Measurements from ENCODE around the gene HSD3B2. TPM values are rescaled to one million over a fixed set of nuclear protein-coding genes. Genes with fewer than 3 reads are reported as not detected.

The HSD3B2 gene
- total and polyA plus RNA-seq, 2 of the 13 experiments (the other 11 are each of a cell fraction or from before 2014, with no cell fraction given): 0.20 TPM; not detected in 1

DNA sequence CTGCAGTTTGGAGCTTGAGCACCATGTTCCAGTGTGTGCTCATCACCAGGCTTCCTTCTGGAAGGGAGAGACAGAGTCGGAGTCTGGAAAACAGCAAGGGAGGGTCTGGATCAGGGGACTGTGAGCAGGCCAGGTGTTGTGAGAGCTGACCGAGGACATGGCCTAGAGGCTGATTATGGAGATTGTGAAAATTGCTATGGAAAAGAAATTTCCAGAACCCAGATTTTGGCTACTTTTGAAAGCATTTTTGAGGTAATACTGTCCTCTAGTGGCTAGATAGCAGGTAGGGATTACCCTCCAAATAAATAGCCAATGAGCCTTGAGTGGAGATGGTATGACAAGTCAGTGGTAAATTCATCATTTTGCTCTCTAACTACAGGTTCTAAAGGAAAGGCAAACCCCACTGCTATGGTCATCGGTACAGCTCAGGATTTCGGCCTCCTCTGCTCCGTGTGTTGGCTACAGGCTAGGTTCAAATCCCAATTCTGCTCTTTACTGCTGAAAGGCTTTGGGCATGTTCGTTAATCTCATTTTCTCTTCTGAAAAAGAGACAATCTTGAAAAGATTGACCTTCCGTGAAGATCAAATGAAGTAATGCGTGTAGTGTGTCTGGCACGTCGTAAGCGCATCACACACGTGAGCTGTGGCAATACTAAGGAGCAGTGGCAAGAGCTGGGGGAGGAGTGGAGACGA is 47.4 kb upstream of the HSD3B2 start:
- no peak for TF ChIP-seq ZNF205 (CRISPR knock-in tag; IDR thresholded peaks at IDR 0.05)
- TF ChIP-seq KLF9 (CRISPR knock-in tag; IDR thresholded peaks at IDR 0.05; ENCODE audit: low read depth): no peak
- TF ChIP-seq, protein P1, sequence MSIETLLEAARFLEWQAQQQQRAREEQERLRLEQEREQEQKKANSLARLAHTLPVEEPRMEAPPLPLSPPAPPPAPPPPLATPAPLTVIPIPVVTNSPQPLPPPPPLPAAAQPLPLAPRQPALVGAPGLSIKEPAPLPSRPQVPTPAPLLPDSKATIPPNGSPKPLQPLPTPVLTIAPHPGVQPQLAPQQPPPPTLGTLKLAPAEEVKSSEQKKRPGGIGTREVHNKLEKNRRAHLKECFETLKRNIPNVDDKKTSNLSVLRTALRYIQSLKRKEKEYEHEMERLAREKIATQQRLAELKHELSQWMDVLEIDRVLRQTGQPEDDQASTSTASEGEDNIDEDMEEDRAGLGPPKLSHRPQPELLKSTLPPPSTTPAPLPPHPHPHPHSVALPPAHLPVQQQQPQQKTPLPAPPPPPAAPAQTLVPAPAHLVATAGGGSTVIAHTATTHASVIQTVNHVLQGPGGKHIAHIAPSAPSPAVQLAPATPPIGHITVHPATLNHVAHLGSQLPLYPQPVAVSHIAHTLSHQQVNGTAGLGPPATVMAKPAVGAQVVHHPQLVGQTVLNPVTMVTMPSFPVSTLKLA (IDR thresholded peaks at IDR 0.05): no peak
- TF ChIP-seq, protein P2, sequence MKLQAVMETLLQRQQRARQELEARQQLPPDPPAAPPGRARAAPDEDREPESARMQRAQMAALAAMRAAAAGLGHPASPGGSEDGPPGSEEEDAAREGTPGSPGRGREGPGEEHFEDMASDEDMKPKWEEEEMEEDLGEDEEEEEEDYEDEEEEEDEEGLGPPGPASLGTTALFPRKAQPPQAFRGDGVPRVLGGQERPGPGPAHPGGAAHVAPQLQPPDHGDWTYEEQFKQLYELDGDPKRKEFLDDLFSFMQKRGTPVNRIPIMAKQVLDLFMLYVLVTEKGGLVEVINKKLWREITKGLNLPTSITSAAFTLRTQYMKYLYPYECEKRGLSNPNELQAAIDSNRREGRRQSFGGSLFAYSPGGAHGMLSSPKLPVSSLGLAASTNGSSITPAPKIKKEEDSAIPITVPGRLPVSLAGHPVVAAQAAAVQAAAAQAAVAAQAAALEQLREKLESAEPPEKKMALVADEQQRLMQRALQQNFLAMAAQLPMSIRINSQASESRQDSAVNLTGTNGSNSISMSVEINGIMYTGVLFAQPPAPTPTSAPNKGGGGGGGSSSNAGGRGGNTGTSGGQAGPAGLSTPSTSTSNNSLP (IDR thresholded peaks at IDR 0.05; ENCODE audit: low read depth, low read length): peak; percentile 13; the same call in 1 of the 2 replicates
- no peak for TF ChIP-seq ZSCAN22 (CRISPR knock-in tag; IDR thresholded peaks at IDR 0.05)
- TF ChIP-seq FOXA3 (CRISPR knock-in tag; IDR thresholded peaks at IDR 0.05): 0 out of 2 replicates have a peak, but pooled peaks have one; percentile 18
- 0 out of 2 replicates have a peak, but pooled peaks have one; percentile 25 for TF ChIP-seq MIXL1 (CRISPR knock-in tag; IDR thresholded peaks at IDR 0.05)
- peak; percentile 97 for TF ChIP-seq STAG1 (CRISPR knock-in tag; IDR thresholded peaks at IDR 0.05)
- TF ChIP-seq, protein P3, sequence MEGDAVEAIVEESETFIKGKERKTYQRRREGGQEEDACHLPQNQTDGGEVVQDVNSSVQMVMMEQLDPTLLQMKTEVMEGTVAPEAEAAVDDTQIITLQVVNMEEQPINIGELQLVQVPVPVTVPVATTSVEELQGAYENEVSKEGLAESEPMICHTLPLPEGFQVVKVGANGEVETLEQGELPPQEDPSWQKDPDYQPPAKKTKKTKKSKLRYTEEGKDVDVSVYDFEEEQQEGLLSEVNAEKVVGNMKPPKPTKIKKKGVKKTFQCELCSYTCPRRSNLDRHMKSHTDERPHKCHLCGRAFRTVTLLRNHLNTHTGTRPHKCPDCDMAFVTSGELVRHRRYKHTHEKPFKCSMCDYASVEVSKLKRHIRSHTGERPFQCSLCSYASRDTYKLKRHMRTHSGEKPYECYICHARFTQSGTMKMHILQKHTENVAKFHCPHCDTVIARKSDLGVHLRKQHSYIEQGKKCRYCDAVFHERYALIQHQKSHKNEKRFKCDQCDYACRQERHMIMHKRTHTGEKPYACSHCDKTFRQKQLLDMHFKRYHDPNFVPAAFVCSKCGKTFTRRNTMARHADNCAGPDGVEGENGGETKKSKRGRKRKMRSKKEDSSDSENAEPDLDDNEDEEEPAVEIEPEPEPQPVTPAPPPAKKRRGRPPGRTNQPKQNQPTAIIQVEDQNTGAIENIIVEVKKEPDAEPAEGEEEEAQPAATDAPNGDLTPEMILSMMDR (CRISPR knock-in tag; IDR thresholded peaks at IDR 0.05): peak; percentile 88
- peak in 1 of 2 experiments; percentile 36; a peak in 1 of 4 replicates for TF ChIP-seq EP300 (IDR thresholded peaks at IDR 0.05; ENCODE audit: low read depth in 2 of 2, low read length in 2 of 2)
- TF ChIP-seq EP300 (CRISPR knock-in tag; IDR thresholded peaks at IDR 0.05; ENCODE audit: borderline replicate concordance): no peak
- TF ChIP-seq PITX1 (CRISPR knock-in tag; IDR thresholded peaks at IDR 0.05): peak; percentile 27; the same call in 1 of the 2 replicates
- TF ChIP-seq RFXAP (CRISPR knock-in tag; IDR thresholded peaks at IDR 0.05; ENCODE audit: borderline replicate concordance): no peak
- peak; percentile 100 for TF ChIP-seq SMC3 (IDR thresholded peaks at IDR 0.05; ENCODE audit: low read length)
- TF ChIP-seq RAD21 (CRISPR knock-in tag; IDR thresholded peaks at IDR 0.05): peak; percentile 96
- WGBS (ENCODE audit: low lambda C conversion rate): 46% methylated on average over 13 of the region's 13 CpGs
- ChIA-PET POLR2A (no interaction called here), CTCF (ENCODE audit: low intra/inter-chr PET ratio, low total read pairs) (interaction anchor here (0.7 to 3.7 kb wide), 6 partner anchors 40 to 1290 kb away, joined by 3 to 80 read pairs (median 13); no protein-coding TSS in a partner anchor)
- Histone ChIP-seq H3K4me2 (ENCODE audit: low read depth, low read length) (no peak overlapping the region), H3K4me3 (replicated peaks in 1 of 3; ENCODE audit: insufficient read depth in 1 of 3, low read depth in 2 of 3, low read length in 3 of 3) (no peak overlapping the region), H3K27ac (ENCODE audit: extremely low read length, insufficient read depth, low read length) (no peak overlapping the region), H4K20me1 (ENCODE audit: insufficient read depth, low read length) (no peaks in the 10 kb centered on the region), H3K79me2 (ENCODE audit: insufficient read depth, low read length) (no peaks in the 10 kb centered on the region), H3K36me3 (replicated peaks in 1 of 2; ENCODE audit: control insufficient read depth in 1 of 2, insufficient read depth in 2 of 2, low read length in 2 of 2) (no peaks in the 10 kb centered on the region), H3K9me3 (ENCODE audit: low read length) (no peaks in the 10 kb centered on the region), H3K4me1 (ENCODE audit: insufficient read depth, low read length) (peaks cover 69% of the 10 kb centered on the region), H3K27me3 (ENCODE audit: control insufficient read depth in 1 of 2, insufficient read depth in 2 of 2, low read length in 2 of 2) (no peaks in the 10 kb centered on the region), H2AFZ (ENCODE audit: low read length) (no peak overlapping the region), H3K9ac (ENCODE audit: insufficient read depth, low read depth, low read length) (no peak overlapping the region)
- DNase-seq (ENCODE audit: low spot score): peak; percentile 53
- FAIRE-seq: peak; percentile 83
- peak; percentile 72 for ATAC-seq
- BruUV-seq (replicated peaks): no TSS peak
- in situ Hi-C loops (cut with HindIII; ENCODE audit: extremely low pct_ligation_motif_present, low pct_unique_long_range_greater_than_20kb) (loop anchor here (5.0 kb wide), 1 partner anchor 80 kb away; no protein-coding TSS in a partner anchor), intact Hi-C loops (cut with micrococcal nuclease; ENCODE audit: unreplicated experiment) (loop anchor here (1.0 kb wide), 2 partner anchors 81 to 92 kb away; no protein-coding TSS in a partner anchor)

Data from HepG2 (cell line).